NCI-H2196 (cell line): ENCODE measurements around the gene ZNF248.

Source experiments
- DNase-seq: peaks from one replicate; lab custom pipeline; 2025; ENCODE audit not compliant: unreplicated experiment; lab: John Stamatoyannopoulos, UW

ZNF248 gene

DNA sequence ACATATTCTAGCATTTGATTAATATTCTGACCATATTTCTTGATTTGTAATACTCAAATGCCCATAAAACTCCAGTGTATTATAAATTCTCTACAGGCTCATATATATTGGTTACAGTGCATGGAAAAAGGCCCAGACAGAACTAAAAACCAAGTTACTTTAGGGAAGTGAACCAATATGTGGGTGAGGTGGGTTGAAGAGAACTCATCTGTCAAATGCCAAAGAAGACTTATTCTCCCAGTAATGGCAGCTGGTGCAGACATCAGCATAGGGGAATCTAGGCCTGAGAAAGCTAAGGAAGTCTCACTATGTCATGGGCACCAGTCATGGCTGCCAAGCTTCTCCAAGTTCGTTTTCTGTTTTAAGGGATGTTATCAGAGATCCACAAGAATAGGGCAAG, 30.6 kb downstream of the ZNF248 start:
- DNase-seq, result no peak

DNA sequence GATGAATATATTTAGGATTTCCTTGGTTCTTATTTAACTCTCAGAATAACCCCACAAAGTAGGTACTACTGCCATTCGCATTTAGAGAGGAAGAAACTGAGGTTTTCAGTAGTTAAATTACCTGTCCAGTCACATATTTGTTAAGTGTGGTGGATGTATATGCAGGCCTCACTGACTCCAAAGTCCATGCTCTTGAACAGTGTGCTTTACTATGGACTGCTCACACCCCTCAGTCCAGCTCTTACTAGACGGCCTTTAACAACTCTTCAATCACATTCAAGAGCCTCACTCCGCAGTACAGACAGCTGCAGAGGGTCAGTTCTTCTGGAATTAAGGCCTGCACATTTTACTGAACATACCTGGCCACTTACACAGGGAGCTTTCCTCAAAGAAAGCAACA, 36.2 kb downstream of the ZNF248 start:
- DNase-seq, result no peak

DNA sequence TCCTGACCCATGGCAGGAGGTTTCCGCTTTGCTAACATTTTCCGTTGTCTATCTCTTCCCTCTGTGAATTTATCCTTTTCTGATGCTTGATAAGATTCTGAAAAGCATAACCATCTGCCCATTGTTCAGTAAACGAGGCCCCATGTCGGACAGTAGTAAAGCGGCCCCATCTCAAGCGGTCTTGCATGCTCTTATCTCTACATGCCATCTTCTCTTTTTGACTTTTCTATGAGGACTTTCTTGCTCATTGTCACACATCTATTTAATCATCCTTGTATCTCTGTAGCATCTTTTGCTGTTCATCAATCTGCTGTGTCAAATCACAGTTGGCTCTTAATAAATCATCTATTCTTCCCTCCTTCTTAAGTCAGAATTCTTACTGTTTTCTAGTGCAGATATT, 37.6 kb downstream of the ZNF248 start:
- no peak for DNase-seq

DNA sequence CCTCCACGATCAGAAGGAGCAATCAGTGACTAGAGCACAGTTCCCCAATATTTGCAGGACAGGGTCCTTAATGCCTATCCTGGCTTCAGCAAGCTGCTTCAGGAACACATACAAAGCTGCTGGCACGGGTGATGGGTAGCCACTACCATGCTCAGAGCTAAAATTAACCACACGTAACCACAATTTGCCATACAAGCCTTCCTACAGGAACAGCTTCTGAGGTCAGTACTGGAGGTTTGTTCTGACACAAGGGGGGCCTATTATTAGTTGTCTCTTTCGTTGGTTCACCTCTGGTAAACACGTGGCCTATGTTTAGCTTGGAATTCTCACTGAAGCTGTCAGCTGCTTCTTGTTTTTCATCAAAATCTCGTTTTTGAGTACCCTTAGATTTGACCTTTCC, 41.1 kb downstream of the ZNF248 start:
- no peak for DNase-seq

DNA sequence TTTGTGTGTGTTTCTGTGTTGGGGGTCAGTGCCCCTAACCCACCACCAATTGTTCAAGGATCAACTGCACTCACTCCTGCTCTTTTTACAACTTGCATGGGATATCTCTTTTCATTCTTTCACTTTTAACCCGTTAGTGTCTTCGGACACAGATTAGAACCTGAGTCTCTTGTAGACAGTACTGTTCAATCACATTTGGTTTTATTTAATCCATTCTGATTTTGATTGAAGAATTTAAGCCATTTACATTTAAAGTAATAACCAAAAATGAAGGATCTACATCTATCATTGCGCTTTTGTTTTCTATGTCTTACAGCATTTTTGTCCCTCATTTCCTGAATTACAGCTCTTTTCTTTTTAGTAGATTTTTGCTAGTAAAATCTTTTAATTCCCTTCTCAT, 43.6 kb downstream of the ZNF248 start:
- no peak for DNase-seq

DNA sequence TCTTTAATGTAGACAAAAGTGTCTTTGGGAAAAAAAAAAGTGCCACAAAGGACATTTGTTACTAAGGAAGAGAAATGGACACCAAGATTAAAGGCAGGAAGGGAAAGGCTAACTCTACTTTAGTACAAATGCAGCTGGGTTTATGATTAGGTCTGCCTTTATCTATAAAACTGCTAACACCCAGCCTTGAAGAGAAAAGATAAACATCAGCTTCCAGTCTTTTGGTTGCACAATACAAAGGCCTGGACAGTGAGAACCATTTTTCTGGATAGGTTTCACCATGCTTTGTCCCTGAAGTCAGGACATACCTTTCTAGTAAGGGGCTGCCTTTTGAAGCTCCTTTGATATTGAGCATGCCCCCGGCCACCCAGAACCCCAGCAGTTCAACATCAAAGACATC, 45.1 kb downstream of the ZNF248 start:
- DNase-seq, result no peak

DNA sequence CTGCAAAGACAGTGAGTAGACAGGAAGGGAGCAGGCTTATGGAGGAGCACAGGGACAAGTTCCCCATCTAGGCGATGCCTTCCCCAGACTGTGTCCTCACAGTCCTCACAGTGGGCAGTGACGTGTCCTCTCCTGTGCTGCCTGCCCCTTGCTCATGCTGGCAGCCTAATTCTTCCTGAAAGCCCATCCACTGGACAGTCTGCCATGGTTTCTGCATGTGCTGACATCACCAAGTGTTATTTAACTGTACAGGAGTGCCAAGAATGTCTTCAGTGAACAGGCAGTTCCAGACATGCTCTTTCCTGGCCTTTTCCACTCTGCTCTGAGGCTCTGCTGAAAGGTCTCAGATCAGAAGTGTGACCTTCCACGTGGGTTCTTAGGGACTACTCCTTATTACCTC, 54.1 kb downstream of the ZNF248 start:
- no peak for DNase-seq

DNA sequence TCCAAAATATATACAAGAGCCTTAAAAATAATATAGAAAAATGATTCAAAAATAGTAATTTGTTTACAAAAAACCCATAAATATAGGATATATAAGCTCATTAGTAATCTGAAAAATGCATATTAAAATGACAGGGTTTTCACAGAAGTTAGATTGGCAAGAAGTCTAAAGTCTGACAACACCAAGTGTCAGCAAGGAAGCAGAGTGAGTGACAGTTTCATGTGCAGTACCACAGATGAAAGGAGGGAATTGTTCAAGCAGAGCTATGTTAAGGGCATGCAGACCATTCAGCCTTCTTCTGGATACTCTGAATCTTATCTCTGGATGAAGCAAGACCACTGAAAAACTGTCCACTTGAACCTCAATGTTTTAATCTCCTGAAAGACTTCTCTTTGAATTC, 55.9 kb downstream of the ZNF248 start:
- DNase-seq, result no peak

DNA sequence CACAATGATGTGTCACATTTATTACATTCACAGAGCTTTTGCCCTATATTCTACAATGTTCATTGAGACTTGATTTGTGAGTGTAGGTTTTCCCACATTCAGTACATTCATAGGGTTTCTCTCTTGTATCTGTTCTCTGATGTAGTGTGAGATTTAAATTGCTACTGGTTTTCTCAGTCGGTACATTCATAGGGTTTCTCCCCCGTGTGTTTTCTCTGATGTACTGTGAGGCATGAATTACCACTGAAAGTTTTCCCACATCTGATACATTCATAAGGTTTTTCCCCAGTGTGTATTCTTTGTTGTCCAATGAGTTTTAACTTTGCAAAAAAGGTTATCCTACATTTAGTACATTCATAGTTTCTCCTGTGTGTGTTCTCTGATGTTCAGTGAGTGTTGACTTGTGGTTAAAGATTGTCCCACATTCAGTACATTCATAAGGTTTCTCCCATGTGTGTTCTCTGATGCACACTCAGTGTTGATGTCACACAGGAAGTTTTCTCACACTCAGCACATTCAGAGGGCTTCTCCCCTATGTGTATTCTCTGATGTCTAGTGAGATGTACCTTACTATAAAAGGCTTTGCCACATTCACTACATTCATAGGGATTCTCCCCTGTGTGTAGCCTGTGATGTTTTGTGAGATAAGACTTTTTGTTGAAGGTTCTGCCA, 63.0 kb downstream of the ZNF248 start:
- no peak for DNase-seq

DNA sequence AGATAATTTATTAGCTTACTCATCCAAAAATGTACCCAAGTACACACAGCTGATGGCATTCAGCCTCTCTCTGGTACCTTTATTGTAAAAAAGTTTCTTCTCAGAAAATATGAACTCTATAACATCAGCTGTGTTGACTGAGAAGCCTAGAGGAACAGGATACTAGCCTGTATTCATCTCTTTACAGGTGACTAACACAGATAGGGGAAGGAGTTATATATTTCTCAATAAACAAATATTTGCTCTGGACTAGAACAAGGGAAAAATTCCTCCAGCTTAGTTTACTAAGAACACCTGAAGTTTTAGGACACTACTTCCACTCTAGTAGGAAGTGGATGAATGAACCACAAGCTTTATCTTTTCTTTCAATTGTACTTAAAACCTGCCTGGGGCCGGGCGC, 67.8 kb downstream of the ZNF248 start:
- no peak for DNase-seq

DNA sequence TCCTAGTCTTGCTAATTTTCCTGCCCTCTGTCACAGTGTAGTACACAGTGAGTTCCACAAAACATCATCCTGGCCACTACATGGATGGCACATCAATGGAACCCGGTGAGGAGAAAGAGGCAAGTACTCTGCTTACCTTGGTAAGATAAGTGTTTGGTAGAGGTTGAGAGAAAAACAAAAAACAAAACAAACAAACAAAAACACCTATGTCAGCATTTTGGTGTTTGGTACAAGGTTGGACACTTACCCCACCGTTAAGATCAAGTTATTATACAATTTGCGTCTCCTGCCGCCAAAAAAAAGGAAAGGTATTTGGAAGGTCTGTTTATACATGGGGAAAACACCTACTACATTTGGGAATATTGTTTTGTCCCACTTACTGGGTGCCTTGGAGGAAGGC, 72.7 kb downstream of the ZNF248 start:
- DNase-seq, result no peak

DNA sequence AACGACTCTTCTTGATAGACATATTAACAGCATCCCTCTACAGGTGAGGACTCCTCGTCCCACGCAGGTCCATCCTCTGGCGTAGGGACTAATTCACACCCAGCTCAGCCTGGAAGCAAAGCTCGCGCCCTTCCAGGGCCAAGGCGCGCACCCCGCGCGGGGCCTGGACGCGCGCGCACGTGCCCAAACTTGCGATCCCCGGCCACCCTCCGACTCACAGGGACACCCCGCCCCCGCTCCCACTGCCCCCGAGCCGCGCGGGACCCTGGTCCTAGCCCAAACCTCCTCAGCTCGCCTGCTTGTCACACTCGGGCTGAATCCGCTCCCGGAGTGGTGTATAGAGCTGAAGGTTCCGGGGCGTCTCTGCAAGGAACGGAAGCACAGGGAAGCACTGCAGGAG, 76.9 kb downstream of the ZNF248 start:
- DNase-seq, result no peak

DNA sequence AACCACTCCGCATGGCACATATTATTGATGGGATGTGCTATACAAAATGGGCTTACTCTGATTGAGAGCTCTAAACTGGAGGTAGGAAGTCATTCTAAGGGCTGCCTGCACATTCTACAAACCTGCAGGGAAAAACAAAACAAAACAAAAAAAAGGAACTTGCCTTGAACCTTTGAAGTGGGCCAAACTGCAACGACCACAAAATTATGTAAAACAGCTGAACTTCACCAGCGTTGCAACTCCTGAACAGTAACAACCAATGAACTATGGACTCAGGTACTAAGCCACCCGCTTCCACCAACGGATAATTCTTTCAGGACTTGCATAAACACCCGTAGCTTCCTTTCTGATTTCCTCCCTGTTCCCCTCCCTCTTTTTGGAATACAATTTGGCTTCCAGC, 80.4 kb downstream of the ZNF248 start:
- DNase-seq, result no peak

DNA sequence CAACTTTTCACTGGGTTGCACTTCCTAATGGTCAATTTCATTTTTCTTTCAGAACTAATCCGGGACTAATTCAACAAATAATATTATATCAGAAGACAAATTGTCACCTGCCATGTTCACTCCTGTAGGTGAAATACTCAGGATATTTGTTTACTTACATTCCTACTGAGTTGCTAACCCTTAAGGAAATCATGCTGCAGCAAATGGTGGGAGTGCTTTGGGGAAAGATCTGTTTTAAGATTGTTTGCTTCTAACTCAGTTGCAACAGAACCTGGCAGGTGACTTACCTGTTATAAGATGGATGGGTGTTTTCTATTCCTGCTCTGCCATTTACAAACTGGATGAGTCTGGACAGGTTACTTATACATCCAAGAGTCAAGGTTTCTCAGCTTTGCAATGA, 81.8 kb downstream of the ZNF248 start:
- DNase-seq, result no peak

DNA sequence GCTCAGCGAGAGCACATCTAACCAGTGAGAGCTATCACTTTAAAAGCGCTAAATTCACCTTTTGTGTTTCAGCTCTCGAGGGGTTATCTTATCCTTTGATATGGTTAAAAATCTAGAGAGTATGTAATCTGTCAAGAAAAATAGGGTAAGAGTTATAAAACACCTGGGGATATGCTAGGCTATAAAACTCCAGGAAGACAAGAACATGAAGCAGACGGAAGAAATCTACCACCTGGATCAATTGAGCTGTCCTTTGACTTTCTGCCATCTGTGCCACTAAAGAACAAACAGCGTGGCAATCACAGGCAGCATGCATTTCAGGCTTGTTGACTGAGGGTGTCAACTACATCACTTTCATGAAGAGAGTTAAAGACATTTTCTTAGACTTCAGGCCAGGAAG, 83.1 kb downstream of the ZNF248 start:
- no peak for DNase-seq

DNA sequence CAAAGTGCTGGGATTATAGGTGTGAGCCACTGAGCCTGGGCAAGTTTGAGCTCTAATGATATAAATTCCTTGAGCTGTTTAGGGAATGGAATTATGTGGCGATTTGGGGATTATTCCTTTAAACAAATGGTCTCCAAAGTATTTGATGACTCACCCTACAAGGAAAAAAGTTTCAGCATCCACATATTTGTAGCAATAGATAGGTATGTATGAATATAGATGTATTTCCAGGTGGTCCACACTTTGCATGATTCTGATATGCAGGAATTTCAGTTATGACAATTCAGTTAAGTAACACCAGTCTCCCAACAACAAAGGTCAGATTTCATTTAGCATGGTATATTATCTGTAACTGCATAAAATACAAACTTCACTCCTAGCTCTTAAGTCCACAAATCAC, 92.2 kb downstream of the ZNF248 start:
- no peak for DNase-seq

DNA sequence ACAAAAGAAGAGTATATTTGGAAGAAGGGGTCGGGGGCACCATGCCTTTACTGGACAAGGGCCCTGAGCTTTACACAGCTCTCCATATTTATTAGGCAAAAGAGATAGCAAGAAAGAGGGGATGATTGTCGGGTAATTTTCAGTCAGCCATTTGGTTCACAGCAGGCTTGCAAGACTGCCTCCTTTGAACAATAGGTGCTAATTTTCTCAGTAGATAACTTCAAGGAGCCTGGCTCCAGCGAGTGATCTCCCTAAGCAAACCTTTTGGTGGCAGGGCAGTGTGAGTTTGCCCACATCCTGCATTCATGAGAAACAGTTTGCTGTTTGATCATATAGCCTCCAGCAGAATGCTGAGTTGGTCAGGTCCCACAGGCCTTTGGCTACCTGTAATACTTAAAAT, 94.3 kb downstream of the ZNF248 start:
- no peak for DNase-seq

DNA sequence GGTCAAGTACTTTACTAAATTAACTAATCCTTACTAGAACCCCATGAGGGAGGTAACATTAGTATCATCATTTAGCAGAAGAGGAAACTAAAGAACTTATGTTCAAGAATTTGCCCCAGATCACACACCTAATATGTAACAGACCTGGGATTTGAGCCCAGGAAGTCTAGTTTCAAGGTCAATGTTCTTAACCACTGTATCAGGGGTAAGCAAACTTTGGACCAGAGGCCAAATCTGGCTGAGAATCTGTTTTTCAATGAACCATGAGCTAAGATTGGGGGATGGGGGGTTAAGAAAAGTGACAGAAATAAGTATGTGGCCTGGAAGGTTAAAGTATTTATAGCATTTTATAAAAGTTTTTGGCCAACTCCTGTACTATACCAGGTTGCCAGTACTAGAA, 95.1 kb downstream of the ZNF248 start:
- DNase-seq, result no peak

DNA sequence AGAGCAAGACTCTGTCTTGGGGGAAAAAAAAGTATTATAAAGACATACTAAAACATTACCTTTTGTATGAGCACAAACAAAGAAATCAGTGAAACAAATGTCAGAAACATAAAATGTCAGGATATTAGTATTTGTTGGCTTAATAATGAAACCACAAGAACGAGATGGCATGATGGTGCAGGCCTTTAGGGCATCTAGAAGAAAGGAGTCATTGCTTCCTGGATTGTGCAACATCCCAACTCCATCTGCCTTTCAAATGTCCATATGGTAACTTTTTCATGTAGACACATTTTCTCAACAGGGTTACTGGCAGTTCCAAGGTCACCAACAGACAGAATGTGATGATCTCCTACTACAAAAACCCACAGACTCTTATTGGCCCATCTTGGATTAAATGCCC, 96.6 kb downstream of the ZNF248 start:
- no peak for DNase-seq

DNA sequence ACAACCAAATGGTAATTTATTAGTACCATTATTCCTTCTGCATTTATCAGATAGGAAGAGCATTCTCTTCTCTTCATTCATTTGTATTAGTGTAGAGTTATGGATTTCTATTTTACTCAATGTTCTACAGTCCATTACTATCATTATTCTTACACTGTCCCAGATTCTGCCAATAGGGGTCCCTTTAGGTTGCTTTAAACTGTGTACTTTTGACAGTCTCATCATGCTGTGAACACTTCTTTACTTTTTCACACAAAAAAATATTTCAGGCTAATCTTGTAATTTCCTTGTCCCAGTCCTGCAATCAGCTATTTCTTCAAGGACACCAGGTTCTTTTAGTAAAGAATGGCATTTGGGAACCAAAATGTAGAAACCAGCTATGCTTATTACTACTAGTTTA, 99.3 kb downstream of the ZNF248 start:
- DNase-seq, result no peak

DNA sequence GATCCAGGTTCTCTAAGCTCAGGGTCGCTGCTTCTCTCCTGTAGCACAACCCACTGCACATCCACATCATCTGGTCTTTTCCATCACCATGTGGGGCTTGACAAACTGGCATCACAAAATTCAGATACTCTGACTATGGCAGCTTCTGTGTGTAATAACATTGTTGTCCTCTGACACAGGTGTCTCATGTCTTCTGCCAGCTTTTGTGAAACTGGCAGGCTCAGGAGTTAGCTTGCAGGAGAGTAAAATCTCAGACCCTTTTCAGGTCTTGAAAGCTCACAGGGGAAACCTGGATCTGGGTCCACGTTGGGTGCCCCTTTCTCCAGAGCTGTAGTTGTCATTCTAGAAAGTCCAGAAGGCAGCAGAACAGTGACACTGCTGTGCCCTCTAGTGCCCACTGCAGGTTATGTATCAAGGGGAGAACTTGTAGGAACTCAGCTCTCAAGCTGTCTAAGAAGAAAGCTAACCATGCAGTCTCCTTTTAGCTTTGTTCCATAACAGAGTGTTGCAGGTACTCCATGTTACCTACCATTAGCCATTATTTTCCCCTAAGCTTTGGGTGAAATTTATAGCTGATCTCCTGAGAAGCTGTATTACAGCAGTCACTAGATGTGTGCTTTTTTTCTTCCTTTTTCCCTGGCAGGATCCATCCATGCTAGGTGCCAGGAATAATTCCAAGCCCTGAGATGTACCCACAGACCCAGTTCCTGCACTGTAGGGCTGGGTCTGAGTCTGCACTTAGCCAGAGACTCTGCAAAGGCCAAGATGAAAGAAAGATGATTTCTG, 102.7 kb downstream of the ZNF248 start:
- DNase-seq, result no peak

DNA sequence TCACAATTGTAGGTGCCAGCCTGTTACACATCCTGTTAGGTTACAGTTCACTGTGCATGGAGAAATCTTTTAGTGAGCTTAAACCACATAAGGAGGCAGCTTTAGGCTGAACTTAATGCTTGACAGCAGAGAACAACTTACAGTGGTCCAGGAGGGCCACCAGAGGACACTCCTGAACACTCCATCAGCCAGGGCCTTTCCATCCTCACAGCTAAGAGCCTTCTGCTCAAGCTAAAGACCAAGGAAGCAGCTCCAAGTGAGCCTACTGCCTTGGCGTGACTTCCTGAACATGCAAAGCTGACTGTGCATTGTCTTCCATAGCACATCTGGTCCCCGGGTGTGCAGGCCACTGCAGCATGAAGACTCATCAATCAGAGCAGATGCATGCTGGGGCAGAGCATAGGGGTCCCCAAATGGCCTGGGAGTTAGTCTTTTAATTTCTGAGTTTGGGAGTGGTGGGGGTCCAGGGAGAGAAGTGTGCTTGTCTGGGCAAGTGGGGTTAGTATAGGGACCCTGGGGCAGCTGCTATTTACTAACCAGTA, 105.0 kb downstream of the ZNF248 start:
- DNase-seq, result no peak

DNA sequence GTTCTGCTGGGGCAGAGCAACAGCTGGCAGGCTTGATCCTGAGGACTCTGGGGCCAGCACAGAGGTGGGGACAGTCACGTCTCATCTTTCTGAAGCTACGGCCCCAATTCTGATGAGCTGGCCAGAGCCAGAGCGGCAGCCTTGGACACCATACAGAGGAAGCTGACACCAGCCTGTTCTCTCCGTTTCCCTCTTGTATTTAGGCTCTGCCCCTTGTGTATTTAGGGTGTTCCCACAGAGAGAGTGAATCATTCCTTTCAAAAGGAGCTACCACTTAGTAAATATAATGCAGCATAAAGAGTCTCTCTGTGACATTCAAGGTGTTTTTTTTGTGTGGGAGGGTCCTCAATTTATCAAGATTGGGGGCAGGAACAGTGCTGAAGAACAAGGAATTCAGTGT, 109.2 kb downstream of the ZNF248 start:
- no peak for DNase-seq
